DMS153 treated with DMSO at 0.1 percent for 48 hours (cell line): ENCODE data around the gene RBM19.

Source experiments
- DNase-seq: peaks from one replicate; lab custom pipeline; 2025; ENCODE audit not compliant: unreplicated experiment; lab: John Stamatoyannopoulos, UW

The RBM19 gene

DNA sequence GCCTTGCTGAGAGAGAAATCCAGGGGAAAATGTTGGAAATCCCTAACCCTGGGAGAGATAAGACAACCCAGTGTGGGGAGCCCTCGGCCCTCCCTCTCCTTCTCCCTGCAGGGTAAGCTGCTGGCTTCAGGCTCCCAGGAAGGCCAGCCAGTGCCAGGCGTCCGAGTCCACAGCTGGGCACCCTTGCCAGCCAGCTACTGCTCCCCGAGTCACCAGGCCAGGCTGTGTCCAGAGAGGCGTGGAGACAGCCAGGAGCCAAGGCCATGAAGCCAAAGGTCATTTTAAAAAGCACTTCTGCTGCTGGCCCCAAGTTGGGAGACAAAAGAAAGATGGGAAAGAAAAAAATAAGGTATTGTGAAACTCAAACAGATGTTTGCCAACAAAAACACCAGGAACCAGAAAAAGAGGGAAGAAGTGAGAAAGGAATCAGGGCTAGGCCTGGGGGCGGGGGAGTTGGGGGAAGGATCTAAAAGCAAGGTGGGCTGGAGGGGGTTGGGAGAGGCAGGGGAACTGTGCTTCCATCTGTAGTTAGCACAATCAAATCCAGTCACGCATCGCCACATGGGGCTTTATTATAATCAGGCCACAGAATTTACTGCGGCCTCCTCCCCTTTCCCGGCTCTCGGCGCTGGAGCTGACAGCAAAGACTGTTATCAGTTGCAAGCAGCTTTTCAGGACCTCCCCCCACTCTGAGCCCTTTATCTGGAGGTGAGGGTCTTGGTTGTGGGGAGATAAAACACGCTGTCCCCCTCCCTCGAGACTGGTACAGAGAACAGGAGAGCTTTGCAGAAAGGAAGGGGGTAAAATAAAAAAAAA is 33.5 kb downstream of the RBM19 start:
- no peak for DNase-seq

DNA sequence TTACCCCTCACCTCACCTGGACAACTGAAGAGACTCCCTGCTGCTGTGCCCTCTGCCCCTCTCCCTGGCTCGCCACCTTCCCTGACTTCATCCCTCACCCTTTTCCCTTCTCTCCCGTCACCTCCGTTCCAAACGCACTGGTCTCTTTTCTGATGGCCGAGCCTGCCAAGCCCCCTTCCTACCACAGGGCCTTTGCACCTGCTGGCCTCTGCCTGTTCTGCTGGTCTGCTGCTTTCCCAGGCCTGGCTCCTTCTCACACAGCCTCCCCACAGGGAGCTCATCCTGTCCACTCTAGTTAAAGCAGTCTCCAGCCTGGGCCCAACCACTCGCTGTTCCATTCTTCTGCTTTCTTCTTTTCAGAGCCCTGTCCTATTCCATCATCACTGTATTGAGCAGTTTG is 34.6 kb downstream of the RBM19 start:
- no peak for DNase-seq

DNA sequence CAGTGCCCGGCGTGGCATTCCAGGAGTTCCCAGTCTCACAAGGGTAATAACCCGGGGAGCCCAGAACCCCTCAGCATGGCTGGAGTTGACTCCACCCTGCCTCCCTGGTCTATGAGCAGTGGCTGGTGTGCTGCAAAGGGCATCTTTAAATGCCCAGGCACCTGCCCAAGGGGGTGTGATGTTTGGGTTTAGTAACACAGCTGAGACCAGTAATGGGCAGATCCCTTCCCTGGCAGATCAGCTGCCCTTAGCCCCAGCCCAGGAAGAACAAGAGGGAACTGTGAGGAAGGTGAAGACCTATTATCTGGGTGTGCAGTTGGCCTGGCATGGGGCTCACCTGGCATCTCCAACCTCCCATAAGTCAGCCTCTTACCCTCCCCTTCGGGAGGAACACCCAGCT is 35.9 kb downstream of the RBM19 start:
- no peak for DNase-seq

DNA sequence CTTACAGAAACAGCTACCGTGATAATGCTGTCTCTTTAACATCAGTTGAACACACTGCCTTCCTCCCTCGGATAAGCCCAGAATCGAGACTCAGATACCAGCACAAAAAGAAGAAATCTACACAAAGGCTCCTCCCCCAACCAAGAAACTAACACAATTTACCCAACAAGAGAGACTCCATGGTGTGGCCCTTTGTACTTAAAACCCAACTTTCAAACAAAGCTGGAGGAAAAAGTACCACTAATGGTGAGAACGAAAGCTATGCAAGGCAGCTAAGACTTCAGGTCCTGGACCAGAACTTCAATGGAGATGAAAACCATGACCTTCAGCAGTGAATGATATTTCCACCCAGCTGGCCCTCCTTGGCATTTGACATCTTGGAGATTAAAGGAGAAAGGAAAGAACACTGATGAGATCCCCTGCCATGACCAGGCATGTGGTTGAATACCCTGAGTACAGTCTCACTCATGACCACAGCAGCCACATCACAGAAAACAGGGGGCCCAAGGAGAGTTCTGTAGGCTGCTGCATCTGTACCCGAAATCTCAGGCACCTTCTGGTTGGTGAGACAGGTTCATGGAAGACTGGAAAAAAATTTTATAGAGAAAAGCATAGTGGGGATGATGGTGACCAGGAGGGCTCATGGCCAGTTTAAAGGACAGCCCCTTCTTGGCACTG is 36.7 kb downstream of the RBM19 start:
- DNase-seq: no peak

DNA sequence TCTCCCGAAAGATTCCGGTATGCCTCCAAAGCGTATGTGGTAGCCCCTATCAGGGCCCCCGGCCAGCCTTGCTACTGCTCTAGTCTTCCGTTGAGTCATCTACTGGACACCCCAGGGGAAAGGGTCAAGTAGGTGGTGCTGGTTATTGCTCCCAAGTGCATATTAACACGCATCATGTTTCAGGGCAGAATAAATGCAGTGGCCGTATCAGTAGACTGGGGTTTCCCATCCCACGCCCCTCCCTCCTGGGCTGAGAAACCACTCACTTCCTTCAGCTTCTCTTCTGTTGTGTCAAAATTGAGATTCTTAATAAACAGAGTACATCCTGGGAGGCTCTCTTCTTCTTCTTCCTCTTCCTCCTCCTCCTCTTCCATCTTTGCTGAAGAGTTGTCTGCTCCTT is 39.3 kb downstream of the RBM19 start:
- DNase-seq: no peak

DNA sequence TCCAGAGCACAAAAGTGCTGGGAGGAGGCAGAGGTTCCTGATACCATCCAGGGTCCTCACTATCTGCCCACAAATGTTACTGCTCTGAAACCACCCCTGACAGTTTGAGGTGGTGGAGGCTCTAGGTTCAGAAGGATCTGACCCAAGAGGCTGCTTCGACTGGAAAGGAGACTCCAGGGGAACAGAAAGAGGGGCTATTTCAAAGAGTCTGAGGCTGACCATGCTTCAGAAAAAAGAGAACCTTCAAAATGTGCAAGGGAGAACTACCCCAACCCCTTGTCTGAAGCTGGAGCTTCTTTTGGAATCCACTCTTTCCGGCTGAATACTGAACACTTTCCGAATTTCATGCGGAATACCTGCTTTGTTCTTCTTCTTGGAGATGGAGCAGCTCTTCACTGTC is 41.8 kb downstream of the RBM19 start:
- DNase-seq: no peak

DNA sequence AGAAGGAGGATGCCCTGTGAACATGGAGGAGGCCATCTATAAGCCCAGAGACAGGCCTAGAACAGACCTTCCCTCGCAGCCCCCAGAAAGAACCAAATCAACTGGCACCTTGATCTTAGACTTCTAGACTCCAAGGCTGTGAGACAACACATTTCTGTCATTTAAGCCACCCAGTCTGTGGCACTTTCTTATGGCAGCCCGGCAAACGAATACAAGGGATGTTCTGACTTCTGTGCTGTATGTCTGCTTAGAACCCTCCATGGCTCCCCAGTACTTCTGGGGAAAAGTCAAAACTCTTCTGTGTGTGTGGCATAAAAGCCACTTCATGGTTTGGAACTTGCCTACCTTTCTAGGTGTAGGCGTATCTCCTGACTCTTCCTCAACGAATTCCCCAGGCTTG is 42.9 kb downstream of the RBM19 start:
- no peak for DNase-seq

DNA sequence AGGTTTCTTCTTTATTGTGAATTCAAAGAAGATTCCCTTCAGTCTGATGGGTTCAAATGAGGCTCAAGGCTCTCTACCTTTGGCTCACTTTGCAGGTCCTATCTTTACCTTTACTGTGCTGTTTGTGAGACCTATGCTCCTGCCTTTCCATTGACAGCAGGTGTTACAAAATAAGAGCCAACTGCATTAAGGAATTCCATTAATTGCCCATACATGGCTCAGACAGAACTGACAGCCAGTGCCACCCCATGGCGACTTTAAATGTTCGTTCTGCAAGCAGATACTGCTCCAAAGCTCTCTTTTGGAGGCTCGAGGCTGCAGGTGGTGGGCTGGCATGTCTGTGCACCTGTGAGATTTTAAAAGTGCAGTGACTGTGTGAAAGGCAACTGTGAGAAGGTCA is 44.7 kb downstream of the RBM19 start:
- no peak for DNase-seq

DNA sequence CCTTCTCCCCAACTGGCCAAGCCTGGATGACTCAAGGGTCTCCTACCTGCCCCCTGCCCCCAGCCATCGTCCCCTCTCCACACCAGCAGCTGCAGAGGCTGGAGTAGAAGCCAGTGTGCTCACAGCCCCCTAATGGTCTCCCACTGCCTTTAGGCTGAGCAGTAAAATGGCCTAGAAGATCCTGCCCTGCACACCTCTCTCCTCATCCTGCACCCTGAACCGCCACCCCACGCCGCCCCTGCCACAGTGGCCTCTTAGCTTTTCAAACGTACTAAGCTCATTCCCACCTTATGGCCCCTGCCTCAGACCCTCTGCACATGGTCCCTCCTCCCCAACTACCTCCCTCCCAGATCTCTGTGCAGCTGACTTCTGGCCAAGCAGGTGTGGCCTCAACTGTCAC is 46.3 kb downstream of the RBM19 start:
- DNase-seq: no peak

DNA sequence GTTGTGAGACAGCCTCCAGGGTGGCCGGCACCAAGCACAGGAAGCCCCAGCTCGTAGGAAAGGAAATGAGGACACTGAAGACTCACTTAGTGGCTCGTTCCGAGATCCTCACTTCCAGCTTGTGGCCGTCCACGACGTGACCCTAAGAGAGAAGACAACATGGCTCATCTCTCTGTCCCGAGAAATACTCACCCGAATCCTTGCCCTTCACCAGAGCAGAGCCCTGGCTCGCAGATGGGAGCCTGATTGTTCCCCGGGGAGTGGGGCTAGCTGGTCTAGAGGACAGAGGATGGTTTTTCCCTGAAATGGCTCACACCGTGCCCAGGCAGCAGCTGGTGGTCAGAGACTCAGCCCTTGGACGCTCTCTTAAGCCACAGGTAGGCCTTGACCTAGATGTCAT is 47.8 kb downstream of the RBM19 start:
- DNase-seq: no peak

DNA sequence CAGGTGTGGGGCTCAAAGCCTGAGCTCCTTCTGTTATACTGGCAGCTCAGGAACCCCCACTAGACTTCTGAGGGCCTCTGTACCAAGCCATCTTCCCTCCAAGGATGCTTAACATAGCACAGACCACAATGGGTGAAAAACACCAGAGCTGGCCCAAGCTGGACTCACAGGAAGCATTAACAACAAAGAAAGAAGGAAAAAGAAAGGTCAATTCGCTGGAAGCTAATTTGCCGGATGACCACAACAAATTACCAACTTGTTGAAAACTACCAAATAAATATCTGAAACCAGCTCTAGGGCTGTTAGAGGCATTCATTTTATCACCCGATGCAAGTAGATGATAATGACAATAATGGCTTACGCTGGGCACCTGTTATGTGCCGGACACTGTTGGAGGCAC is 48.7 kb downstream of the RBM19 start:
- DNase-seq: no peak

DNA sequence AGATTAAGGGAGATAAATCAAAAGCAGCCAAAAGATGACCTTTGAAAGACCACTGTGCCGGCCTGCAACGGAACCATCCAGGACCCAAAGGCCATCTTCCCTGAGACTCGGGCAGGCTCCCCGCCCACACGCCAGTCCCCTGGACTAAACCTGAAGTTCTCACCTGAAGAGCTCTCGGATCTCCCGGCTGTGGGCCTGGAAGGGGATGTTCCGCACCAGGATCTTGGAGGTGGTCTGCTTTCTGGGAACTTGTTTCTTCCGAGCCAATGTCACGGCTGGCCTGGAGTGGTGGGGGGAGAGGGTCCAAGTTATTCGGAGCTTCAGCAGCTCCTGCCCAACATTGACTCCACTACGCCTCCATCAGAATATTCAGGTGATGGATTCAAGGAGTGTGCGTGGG is 51.3 kb downstream of the RBM19 start:
- DNase-seq: no peak

DNA sequence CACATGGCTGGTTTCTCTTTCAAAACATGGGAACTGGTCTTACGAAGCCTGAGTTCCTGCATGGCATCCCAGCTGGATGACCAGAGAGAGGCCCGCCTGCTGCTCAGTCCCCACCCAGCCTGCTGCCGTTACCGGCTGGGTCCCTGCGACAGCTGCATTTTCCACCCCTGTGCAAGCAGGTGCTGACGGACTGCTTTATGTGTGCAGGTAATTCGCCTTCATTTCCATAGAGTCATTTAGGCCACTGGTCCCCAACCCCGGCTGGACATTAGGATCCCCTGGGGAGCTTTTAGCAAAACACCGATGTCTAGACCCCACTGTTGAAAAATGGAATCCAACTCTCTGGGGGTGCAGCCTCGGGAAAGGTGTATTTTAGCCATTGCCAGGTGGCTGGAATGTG is 51.9 kb downstream of the RBM19 start:
- no peak for DNase-seq

DNA sequence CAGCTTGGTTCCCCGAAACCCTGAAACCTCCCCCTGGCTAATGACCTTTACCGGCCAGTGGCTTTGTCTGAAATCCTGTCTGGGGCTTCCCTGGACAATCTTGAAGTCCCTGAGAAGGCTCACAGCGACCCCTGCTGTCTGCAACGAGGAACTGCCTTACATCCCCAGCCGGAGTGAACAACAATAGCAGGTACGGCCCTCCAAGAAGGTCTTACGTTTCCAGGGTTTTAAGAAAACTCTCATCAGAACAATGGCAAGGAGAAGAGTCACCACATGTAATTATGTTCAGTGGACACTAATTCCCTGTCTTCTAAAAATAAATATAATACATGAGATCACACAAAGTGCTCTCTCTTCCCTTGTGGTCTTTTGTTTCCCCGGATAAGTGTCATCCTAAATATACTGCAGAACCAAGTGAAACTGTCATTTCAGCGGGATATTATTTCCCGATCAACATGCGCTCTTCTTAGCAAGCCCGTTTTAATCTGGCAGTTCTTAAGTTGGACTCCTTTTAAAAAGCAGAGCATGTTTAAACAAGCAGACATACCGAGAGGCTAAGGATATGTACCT is 53.3 kb downstream of the RBM19 start:
- peak; percentile 56 for DNase-seq

DNA sequence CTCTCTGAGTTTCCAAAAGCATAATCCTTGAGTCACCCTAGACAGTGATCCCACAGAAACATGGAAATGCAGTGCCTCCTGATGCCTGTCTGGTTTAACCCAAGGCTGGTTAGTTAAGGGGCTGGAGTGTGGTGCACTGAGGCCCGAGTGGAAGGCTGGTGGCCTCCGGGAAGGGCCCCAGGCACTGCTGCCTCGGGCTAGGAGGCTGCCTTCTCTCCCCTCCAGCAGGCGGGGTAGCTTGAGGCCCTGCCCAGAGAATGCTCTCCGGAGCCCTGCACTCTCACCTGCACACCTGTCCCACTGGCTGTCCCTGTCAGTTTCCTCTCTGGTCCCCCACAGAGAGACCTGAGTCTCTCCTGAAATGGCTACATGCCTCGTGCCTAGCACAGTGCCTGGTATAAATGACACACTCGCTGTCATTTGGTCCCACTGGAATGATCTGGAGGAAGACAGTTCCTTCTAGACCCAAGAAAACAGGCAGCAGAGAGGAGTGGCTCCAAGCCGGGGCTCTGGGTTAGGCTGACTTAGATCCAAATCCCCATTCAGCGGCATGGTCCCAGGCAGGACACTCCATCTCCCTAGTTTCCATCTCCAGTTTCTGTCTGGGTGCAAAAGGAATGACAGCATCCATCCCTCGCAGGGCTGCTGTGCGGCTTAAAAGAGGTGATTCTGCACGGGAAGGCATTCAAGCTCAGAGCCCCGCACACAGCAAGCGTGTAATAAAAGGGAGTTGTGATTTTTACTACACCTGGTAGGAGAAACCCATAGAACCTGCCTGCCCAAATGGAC is 54.0 kb downstream of the RBM19 start:
- DNase-seq: no peak

DNA sequence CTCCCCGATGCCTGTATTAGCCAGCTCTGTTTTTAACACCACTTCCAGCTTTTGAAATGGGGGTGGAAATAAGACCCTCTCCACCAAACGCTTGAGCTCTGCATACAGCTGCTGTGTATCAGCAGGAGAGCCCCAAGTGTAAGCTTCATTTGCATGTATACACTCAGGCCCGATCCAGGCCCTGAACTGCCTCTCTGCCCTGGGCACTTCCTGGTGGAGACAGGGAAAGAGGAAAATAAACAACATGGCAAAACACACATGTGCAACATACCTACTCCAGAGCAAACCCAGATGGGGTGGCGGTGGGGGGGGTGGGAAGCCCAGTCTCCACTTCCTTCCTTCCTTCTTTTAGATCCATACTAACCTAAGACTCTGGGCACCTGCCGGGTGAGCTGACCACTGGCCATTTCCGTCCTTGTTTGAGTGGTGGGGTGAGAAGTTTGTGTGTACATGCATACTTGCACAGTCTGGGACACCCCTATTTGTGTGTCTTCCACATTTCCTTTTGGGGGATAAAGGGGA is 55.3 kb downstream of the RBM19 start:
- no peak for DNase-seq

DNA sequence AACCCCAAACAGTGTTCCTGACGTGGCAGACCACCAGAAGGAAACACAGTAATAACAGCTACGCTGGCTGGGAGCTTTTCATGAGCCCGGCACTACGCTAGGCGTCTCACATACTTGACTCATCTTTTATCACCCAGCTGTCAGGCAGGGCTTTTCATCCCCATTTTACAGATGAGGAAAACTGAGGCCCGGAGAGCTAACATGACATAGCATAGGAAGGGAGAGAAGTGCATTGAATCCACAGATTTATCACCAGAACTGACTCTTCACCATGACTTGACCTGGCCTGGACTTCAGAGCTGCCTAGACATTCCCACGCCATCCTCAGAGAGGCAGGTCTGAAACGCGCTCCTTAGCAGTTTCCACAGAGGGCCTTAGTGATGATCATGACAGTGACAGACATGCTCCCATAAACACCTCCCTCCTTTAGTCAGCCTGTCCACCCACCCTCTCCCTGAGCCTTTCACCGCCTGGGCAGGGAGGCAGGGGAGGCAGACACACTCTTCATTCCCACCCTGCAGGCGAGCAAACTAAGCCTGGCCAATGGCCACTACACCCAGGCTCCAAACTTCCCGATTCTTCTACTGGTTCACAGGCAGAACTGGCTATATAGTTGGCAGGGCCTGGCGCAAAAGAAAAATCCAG is 56.2 kb downstream of the RBM19 start:
- no peak for DNase-seq

DNA sequence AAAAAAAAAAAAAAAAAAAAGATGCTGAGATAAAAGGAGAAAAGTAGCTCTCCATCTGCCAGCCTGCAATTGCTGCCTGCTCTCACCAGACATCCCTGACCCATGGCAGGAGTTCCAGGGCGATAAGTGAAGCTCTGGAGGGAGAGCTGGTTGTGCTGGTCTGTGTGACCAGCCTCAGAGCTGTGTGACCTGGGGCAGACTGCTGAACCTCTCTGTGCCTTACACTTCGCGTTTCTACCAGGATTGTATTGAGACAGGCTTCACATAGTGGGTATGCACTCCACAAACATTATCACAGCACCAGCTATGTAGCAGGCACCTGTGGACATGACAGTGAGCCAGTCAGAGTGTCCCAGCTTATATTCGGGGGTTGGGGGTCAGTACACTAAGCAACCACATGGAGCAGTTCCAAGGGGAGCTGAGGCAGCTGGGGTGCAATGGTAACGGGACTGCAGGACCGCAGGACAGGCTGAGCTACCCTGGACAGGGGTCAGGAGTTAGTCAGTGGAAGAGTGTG is 57.5 kb downstream of the RBM19 start:
- no peak for DNase-seq

DNA sequence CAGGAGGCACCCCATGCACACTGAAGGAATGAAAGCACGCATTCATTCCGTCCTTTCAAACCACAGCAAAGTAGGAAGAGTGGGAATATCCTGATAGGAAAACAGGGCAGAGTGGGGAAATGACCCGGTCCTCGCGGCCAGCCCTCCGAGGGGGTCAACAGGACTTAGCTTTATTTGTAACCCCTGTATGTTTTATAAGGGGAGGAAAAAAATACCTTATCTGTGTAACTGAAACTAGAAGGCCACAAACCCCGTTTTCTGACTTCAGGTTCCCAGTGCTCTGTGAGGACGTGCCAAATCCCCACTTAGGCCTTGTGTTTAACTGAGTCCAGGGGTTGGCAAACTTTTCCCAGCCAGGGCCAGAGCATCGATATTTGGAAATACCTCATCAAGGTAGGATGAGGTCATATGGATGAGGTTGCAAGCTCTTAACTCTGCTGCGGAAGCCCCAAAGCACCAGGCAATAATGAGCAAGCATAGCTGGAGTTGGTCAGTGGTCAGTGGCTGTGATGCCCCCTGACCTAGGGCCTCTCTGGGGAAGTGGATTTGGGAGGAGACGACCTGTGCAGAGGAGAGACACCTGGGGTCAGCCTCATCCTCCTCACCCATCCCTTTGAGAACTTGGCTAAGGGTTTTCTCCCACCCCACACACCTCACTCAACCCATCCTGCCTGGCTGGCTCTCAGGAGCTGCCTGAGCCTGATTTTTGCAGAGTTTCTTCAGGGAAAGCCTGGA is 58.5 kb downstream of the RBM19 start:
- no peak for DNase-seq
